Neural cell (in vitro differentiated cells): ENCODE data around the gene TRUB2.

Experiments
- EP300 ChIP-seq: fragments of 450-650 bp; conservative IDR thresholded peaks from 2 replicates; pipeline ENCODE4 v1.6.1; 2014; ENCODE audit warnings: antibody characterized with exemption, mild to moderate bottlenecking, moderate library complexity; ENCODE audit not compliant: poor library complexity, severe bottlenecking
- EZH2 ChIP-seq: fragments of 200-600, 300-800 bp; shearing (Covaris generic), sonication (generic); IDR thresholded peaks from 2 replicates; pipeline ENCODE4 v1.6.1; 2014; ENCODE audit warnings: antibody characterized with exemption, low read length, borderline replicate concordance, mild to moderate bottlenecking; ENCODE audit not compliant: insufficient read depth, poor library complexity, severe bottlenecking
- POLR2AphosphoS5 ChIP-seq: IDR thresholded peaks from 2 replicates; pipeline ENCODE4 v1.6.1; 2012
- RAD21 ChIP-seq: fragments of 450-650 bp; conservative IDR thresholded peaks from 2 replicates; pipeline ENCODE4 v1.6.1; 2014; ENCODE audit warnings: antibody characterized with exemption, mild to moderate bottlenecking, moderate library complexity
- TF ChIP-seq, protein P1 (sequence below): fragments of 450-650 bp; IDR thresholded peaks from 2 replicates; pipeline ENCODE4 v1.5.1; 2014; ENCODE audit warnings: antibody characterized with exemption, mild to moderate bottlenecking, moderate library complexity; ENCODE audit not compliant: poor library complexity, severe bottlenecking
- TF ChIP-seq, protein P2 (sequence below): IDR thresholded peaks from 2 replicates; pipeline ENCODE4 v1.6.1; 2012; ENCODE audit warnings: borderline replicate concordance

DNA sequence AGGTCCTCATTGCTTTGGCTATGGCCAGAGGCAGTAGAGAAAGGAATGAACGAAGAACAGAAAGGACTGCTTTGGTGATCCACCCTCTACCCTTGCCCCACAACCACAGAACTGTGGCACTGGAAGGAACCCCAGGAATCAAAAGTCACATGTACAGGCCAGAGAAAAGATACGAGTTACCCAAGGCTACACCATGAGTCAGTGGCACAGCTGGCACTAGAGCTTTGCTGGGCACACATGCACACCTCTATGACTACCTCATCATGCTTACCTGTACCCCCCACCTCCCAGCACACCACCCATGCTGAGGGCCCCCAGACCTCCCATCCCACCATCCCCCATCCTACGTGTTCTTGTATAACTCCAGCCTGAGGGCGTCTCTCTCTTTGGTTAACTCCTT, 59.6 kb downstream of the TRUB2 start:
- TF ChIP-seq EP300 (no peak), POLR2AphosphoS5 (no peak), EZH2 (no peak), RAD21 (no peak)
- TF ChIP-seq, protein P1, sequence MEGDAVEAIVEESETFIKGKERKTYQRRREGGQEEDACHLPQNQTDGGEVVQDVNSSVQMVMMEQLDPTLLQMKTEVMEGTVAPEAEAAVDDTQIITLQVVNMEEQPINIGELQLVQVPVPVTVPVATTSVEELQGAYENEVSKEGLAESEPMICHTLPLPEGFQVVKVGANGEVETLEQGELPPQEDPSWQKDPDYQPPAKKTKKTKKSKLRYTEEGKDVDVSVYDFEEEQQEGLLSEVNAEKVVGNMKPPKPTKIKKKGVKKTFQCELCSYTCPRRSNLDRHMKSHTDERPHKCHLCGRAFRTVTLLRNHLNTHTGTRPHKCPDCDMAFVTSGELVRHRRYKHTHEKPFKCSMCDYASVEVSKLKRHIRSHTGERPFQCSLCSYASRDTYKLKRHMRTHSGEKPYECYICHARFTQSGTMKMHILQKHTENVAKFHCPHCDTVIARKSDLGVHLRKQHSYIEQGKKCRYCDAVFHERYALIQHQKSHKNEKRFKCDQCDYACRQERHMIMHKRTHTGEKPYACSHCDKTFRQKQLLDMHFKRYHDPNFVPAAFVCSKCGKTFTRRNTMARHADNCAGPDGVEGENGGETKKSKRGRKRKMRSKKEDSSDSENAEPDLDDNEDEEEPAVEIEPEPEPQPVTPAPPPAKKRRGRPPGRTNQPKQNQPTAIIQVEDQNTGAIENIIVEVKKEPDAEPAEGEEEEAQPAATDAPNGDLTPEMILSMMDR, result no peak
- TF ChIP-seq, protein P2, sequence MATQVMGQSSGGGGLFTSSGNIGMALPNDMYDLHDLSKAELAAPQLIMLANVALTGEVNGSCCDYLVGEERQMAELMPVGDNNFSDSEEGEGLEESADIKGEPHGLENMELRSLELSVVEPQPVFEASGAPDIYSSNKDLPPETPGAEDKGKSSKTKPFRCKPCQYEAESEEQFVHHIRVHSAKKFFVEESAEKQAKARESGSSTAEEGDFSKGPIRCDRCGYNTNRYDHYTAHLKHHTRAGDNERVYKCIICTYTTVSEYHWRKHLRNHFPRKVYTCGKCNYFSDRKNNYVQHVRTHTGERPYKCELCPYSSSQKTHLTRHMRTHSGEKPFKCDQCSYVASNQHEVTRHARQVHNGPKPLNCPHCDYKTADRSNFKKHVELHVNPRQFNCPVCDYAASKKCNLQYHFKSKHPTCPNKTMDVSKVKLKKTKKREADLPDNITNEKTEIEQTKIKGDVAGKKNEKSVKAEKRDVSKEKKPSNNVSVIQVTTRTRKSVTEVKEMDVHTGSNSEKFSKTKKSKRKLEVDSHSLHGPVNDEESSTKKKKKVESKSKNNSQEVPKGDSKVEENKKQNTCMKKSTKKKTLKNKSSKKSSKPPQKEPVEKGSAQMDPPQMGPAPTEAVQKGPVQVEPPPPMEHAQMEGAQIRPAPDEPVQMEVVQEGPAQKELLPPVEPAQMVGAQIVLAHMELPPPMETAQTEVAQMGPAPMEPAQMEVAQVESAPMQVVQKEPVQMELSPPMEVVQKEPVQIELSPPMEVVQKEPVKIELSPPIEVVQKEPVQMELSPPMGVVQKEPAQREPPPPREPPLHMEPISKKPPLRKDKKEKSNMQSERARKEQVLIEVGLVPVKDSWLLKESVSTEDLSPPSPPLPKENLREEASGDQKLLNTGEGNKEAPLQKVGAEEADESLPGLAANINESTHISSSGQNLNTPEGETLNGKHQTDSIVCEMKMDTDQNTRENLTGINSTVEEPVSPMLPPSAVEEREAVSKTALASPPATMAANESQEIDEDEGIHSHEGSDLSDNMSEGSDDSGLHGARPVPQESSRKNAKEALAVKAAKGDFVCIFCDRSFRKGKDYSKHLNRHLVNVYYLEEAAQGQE, result no peak
